PC-9 (cell line): ENCODE data around the gene BSND. TPM values are rescaled to one million over a fixed set of nuclear protein-coding genes. Genes with fewer than 3 reads are reported as not detected.
A peak's percentile ranks its signal among the peaks of the same experiment; 100 is the strongest.

Experiments used
- BruUV-seq: library from RNA; stranded (reverse); fragments of 400-500 nt; replicated peaks from 2 replicates; lab custom pipeline; 2021; lab: Mats Ljungman, UMichigan
- CTCF ChIA-PET: fragments of 300-600 bp; sonication (Branson Sonifier 250); formaldehyde crosslinking; loops from one replicate; lab custom pipeline; 2022; ENCODE audit warnings: antibody characterized with exemption; lab: Charles Lee
- POLR2A ChIA-PET: fragments of 300-600 bp; sonication (Branson Sonifier 250); formaldehyde crosslinking; loops from one replicate; lab custom pipeline; 2022; ENCODE audit warnings: antibody characterized with exemption; ENCODE audit not compliant: unreplicated experiment; lab: Charles Lee
- DNase-seq, 2 experiments: peaks; one replicate each; pipeline versions ENCODE4 v3.0.0 to v3.0.0-alpha.2; 2015 to 2022; ENCODE audit warnings: mixed read lengths in 1 of 2
- H2AFZ ChIP-seq: fragments of 200-600 bp; sonication (generic); 2 replicates; pipeline ENCODE4 v1.8.1; 2017; ENCODE audit warnings: antibody characterized with exemption
- H3F3A ChIP-seq: fragments of 200-600 bp; sonication (generic); 2 replicates; pipeline ENCODE4 v1.8.1; 2017; ENCODE audit warnings: antibody characterized with exemption, mild to moderate bottlenecking, low read depth; ENCODE audit not compliant: insufficient read depth
- H3K27ac ChIP-seq: fragments of 200-600 bp; sonication (generic); 2 replicates; pipeline ENCODE4 v1.6.1; 2016; ENCODE audit warnings: mixed run types
- H3K27me3 ChIP-seq: fragments of 200-600 bp; sonication (generic); 2 replicates; pipeline ENCODE4 v1.6.1; 2016; ENCODE audit warnings: low read depth, mixed run types; ENCODE audit not compliant: insufficient read depth
- H3K36me3 ChIP-seq: fragments of 200-600 bp; sonication (generic); 2 replicates; pipeline ENCODE4 v1.6.1; 2016; ENCODE audit warnings: low read depth, mixed run types
- H3K4me1 ChIP-seq: fragments of 200-600 bp; sonication (generic); replicated peaks from 2 replicates; pipeline ENCODE4 v1.6.1; 2016; ENCODE audit warnings: mixed run types; ENCODE audit not compliant: insufficient read depth
- H3K4me2 ChIP-seq: fragments of 200-600 bp; sonication (generic); 2 replicates; pipeline ENCODE4 v1.6.1; 2017; ENCODE audit warnings: mixed run types
- H3K4me3 ChIP-seq: fragments of 200-600 bp; sonication (generic); 2 replicates; pipeline ENCODE4 v1.6.1; 2016; ENCODE audit warnings: mixed run types
- H3K79me2 ChIP-seq: fragments of 200-600 bp; sonication (generic); 2 replicates; pipeline ENCODE4 v1.6.1; 2017; ENCODE audit warnings: low read depth, mixed run types
- H3K9me2 ChIP-seq: fragments of 200-600 bp; sonication (generic); 2 replicates; pipeline ENCODE4 v1.8.1; 2017; ENCODE audit warnings: mild to moderate bottlenecking; ENCODE audit not compliant: insufficient read depth
- H3K9me3 ChIP-seq: fragments of 200-600 bp; sonication (generic); 2 replicates; pipeline ENCODE4 v1.8.1; 2016; ENCODE audit warnings: low read depth; ENCODE audit not compliant: insufficient read depth
- H4K20me1 ChIP-seq: fragments of 200-600 bp; sonication (generic); 2 replicates; pipeline ENCODE4 v1.8.1; 2017; ENCODE audit not compliant: insufficient read depth
- EZH2 ChIP-seq: fragments of 200-600 bp; sonication (generic); IDR thresholded peaks from 2 replicates; pipeline ENCODE4 v1.8.0; 2017; ENCODE audit warnings: antibody characterized with exemption, low read depth
- intact Hi-C: fragments of 100-400 bp; cut with micrococcal nuclease; formaldehyde crosslinking; loops from one replicate; pipeline ENCODE4 v1.10.0; 2022; ENCODE audit not compliant: unreplicated experiment
- total RNA-seq: library from RNA; stranded (reverse); gene quantifications from 2 replicates; pipeline ENCODE4 v1.2.3, GENCODE V29; 2021
- TF ChIP-seq, protein P1 (sequence below): fragments of 200-600 bp; sonication (generic); conservative IDR thresholded peaks from 2 replicates; pipeline ENCODE4 v1.6.1; 2017; ENCODE audit warnings: mixed run types, antibody characterized with exemption, mild to moderate bottlenecking, moderate library complexity

Gene BSND
- total RNA-seq, 1 experiment from 2014 or later, result 0.09 TPM

DNA sequence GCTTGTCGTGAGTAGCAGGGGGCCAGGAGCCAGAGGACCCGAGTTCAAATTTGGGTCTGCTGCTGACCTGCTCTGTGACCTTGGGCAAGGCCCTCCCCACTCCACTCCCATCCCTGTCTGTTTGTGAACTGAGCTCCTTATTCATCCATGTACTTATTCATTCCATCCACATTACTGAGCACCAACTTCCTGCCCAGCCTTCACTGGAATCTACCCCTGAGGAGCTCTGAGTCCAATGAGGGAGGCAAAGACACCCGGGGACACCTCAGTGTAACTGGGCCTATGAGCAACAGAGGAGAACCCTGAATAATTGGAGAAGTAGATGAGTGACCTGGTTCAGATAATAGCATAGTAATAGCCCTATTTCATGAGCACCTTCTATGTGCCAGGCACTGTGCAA is 8.9 kb downstream of the BSND start:
- CTCF ChIA-PET, result interaction anchor here (0.5 to 1.1 kb wide), 4 partner anchors 11 to 63 kb away, joined by 3 to 4 read pairs (median 4); no protein-coding TSS in a partner anchor
- no peaks in the 10 kb centered on the region for H4K20me1 ChIP-seq
- no peaks in the 10 kb centered on the region; the same call in 1 of the 2 replicates for H3F3A ChIP-seq
- H3K9me2 ChIP-seq, result no peaks in the 10 kb centered on the region
- no peak for TF ChIP-seq EZH2
- TF ChIP-seq, protein P1, sequence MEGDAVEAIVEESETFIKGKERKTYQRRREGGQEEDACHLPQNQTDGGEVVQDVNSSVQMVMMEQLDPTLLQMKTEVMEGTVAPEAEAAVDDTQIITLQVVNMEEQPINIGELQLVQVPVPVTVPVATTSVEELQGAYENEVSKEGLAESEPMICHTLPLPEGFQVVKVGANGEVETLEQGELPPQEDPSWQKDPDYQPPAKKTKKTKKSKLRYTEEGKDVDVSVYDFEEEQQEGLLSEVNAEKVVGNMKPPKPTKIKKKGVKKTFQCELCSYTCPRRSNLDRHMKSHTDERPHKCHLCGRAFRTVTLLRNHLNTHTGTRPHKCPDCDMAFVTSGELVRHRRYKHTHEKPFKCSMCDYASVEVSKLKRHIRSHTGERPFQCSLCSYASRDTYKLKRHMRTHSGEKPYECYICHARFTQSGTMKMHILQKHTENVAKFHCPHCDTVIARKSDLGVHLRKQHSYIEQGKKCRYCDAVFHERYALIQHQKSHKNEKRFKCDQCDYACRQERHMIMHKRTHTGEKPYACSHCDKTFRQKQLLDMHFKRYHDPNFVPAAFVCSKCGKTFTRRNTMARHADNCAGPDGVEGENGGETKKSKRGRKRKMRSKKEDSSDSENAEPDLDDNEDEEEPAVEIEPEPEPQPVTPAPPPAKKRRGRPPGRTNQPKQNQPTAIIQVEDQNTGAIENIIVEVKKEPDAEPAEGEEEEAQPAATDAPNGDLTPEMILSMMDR, result no peak
- H3K36me3 ChIP-seq, result no peaks in the 10 kb centered on the region
- BruUV-seq, result no TSS peak
- H3K27ac ChIP-seq, result no peak overlapping the region
- peak; percentile 27 to 56 for DNase-seq
- no peaks in the 10 kb centered on the region for H3K79me2 ChIP-seq
- intact Hi-C loops, result no loop called here
- no peak overlapping the region for H2AFZ ChIP-seq
- H3K4me1 ChIP-seq, result peaks cover 9% of the 10 kb centered on the region; the same call in 1 of the 2 replicates
- H3K4me3 ChIP-seq, result no peak overlapping the region
- POLR2A ChIA-PET, result interaction anchor here (0.5 kb wide), 2 partner anchors 121 to 489 kb away, joined by 4 to 35 read pairs; partner anchors contain the start of gene DHCR24
- H3K9me3 ChIP-seq, result no peaks in the 10 kb centered on the region
- H3K27me3 ChIP-seq, result no peaks in the 10 kb centered on the region
- H3K4me2 ChIP-seq, result no peak overlapping the region

DNA sequence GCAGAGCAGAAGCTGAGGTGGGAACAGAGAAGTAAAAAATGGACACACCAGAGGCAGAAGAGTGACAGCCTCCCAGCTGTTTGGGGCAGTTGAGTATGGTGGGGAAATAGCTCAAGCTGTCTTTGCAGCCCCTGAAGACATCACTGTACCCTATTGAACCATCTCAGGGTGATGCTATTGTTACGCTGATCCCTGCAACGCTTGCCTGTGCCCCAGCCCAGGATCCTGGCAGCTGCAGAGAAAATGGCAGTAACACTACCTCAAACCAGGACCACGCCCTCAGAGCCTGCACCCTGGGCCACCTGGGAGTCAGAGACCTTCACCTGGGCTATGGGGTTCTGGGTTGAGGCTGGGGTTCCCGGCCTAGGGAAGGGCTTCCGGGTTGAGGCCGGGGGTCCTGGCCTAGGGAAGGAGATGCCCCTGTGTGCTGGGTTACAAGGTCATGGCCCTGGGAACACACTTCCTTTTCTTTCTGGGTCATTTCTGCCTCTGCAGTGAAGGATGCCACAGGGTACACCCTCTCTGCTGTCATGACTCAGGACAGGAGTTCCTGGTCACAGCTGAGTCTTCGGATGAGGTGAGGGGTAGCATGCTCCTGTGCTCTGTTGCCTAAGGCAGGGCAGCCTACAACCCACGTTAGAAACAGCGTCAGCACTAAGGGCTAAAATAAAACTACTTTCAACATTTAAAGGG is 11.6 kb downstream of the BSND start:
- H2AFZ ChIP-seq, result no peak overlapping the region
- peaks cover 10% of the 10 kb centered on the region; the same call in 1 of the 2 replicates for H3K27me3 ChIP-seq
- H3K4me1 ChIP-seq, result peaks cover 9% of the 10 kb centered on the region; the same call in 1 of the 2 replicates
- no peaks in the 10 kb centered on the region for H3K9me2 ChIP-seq
- no peak overlapping the region for H3K4me3 ChIP-seq
- ChIA-PET CTCF (interaction anchor here (0.5 kb wide), 1 partner anchor 70 kb away, joined by 3 read pairs; no protein-coding TSS in a partner anchor), POLR2A (no interaction called here)
- H3K9me3 ChIP-seq, result no peaks in the 10 kb centered on the region
- H3K4me2 ChIP-seq, result no peak overlapping the region
- H3K27ac ChIP-seq, result no peak overlapping the region
- H3K79me2 ChIP-seq, result no peaks in the 10 kb centered on the region
- no peaks in the 10 kb centered on the region for H4K20me1 ChIP-seq
- no peaks in the 10 kb centered on the region; the same call in 1 of the 2 replicates for H3F3A ChIP-seq
- intact Hi-C loops, result no loop called here
- TF ChIP-seq EZH2, result no peak
- TF ChIP-seq, protein P1, result no peak
- no peaks in the 10 kb centered on the region for H3K36me3 ChIP-seq
- no TSS peak for BruUV-seq
- no peak for DNase-seq

- Histone ChIP-seq H3K27ac (no peak overlapping the region), H3K4me1 (peaks cover 9% of the 10 kb centered on the region; the same call in 1 of the 2 replicates), H3K79me2 (no peaks in the 10 kb centered on the region), H2AFZ (no peak overlapping the region), H3K9me3 (no peaks in the 10 kb centered on the region), H3K9me2 (no peaks in the 10 kb centered on the region), H3K4me3 (no peak overlapping the region), H3K27me3 (peaks cover 10% of the 10 kb centered on the region; the same call in 1 of the 2 replicates), H3K4me2 (no peak overlapping the region), H3K36me3 (no peaks in the 10 kb centered on the region), H4K20me1 (no peaks in the 10 kb centered on the region), H3F3A (no peaks in the 10 kb centered on the region; the same call in 1 of the 2 replicates)
- no peak for DNase-seq
- BruUV-seq, result no TSS peak
- intact Hi-C loops, result no loop called here
- TF ChIP-seq, protein P1, result no peak
- no peak for TF ChIP-seq EZH2
- POLR2A ChIA-PET, result no interaction called here
- CTCF ChIA-PET, result no interaction called here
Observed at GRCh38 chr1:55010887-55011217, 12.1 kb downstream of the BSND start.
